ENCODE results near the gene ACOT7. TPM values are rescaled to one million over a fixed set of nuclear protein-coding genes. Genes with fewer than 3 reads are reported as not detected.

The ACOT7 gene
- total RNA-seq, 1 experiment from 2014 or later = 120 TPM

- no peak for TF ChIP-seq CTCF (IDR thresholded peaks at IDR 0.05)
- no peak for TF ChIP-seq TCF7L2 (IDR thresholded peaks at IDR 0.05; ENCODE audit: low read depth, low read length)
- no peak for TF ChIP-seq REST (IDR thresholded peaks at IDR 0.05; ENCODE audit: insufficient read depth in 1 of 2, low read depth in 2 of 2, low read length in 1 of 2)
- no peak for TF ChIP-seq POLR2AphosphoS5 (IDR thresholded peaks at IDR 0.05; ENCODE audit: low read depth, low read length)
- no peak for TF ChIP-seq SIN3A (IDR thresholded peaks at IDR 0.05; ENCODE audit: borderline replicate concordance, insufficient read depth, low read depth, low read length)
- CTCF ChIA-PET = no interaction called here
- in situ Hi-C loops (cut with HindIII; ENCODE audit: low pct_unique_long_range_greater_than_20kb, low sequenced_read_pairs) = no loop called here
Observed at GRCh38 chr1:6274102-6274501, 119.5 kb downstream of the ACOT7 start.

DNA sequence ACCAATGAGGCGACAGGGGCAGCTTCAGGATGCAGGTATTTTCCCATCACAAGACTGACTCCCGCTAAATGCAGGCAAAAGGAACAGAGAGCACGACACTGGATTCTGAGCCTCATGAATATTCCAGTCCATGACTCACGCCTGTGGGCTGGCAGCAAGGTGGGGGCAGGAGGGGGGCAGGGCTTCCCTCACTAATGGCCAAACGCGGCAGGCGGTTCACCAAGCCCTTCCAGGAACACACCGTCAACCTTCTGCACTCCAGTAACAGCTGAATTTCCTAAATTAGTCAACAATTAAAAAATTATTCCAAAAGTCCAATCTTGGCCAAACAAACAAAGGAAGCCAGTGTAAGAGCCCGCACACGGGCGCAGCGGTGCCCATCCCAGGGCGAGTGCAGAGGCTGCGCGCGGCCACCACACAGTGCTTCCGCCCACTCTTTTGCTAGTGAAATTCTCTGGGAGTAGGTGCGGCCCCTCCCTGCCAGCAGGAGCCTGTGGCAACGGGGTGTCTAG lies 120.1 kb downstream of the ACOT7 start:
- TF ChIP-seq POLR2AphosphoS5 (IDR thresholded peaks at IDR 0.05; ENCODE audit: low read depth, low read length) (no peak), TCF7L2 (IDR thresholded peaks at IDR 0.05; ENCODE audit: low read depth, low read length) (no peak), SIN3A (IDR thresholded peaks at IDR 0.05; ENCODE audit: borderline replicate concordance, insufficient read depth, low read depth, low read length) (no peak), CTCF (IDR thresholded peaks at IDR 0.05) (no peak), REST (IDR thresholded peaks at IDR 0.05; ENCODE audit: insufficient read depth in 1 of 2, low read depth in 2 of 2, low read length in 1 of 2) (no peak)
- BruUV-seq (replicated peaks) = no TSS peak
- Histone ChIP-seq H3K9me3 (ENCODE audit: control insufficient read depth, insufficient read depth, low read depth, low read length) (no peaks in the 10 kb centered on the region), H3K27me3 (ENCODE audit: control insufficient read depth, insufficient read depth, low read length) (no peaks in the 10 kb centered on the region), H3K27ac (ENCODE audit: low read length) (no peak overlapping the region), H3K36me3 (ENCODE audit: control insufficient read depth, insufficient read depth, low read length) (no peaks in the 10 kb centered on the region), H3K4me1 (ENCODE audit: control insufficient read depth, insufficient read depth, low read length) (no peaks in the 10 kb centered on the region), H3K4me3 (ENCODE audit: low read depth in 2 of 2, low read length in 2 of 2) (no peak overlapping the region)
- intact Hi-C loops (cut with micrococcal nuclease; ENCODE audit: unreplicated experiment) = no loop called here
- ChIA-PET CTCF (no interaction called here), POLR2A (no interaction called here)
- DNase-seq (ENCODE audit: low read depth, low spot score) = no peak
- in situ Hi-C loops (cut with HindIII; ENCODE audit: low pct_unique_long_range_greater_than_20kb, low sequenced_read_pairs) = no loop called here
- no peak for ATAC-seq

More at GRCh38 chr1:6274102-6274501, 119.5 kb downstream of the ACOT7 start:
- no peaks in the 10 kb centered on the region for H3K4me1 ChIP-seq (ENCODE audit: control insufficient read depth, insufficient read depth, low read length)
- no peak overlapping the region for H3K27ac ChIP-seq (ENCODE audit: low read length)
- H3K4me3 ChIP-seq (ENCODE audit: low read depth in 2 of 2, low read length in 2 of 2) = no peak overlapping the region
- DNase-seq (ENCODE audit: low read depth, low spot score) (no peak), ATAC-seq (no peak)
- intact Hi-C loops (cut with micrococcal nuclease; ENCODE audit: unreplicated experiment) = no loop called here
- H3K36me3 ChIP-seq (ENCODE audit: control insufficient read depth, insufficient read depth, low read length) = no peaks in the 10 kb centered on the region
- no peaks in the 10 kb centered on the region for H3K27me3 ChIP-seq (ENCODE audit: control insufficient read depth, insufficient read depth, low read length)
- H3K9me3 ChIP-seq (ENCODE audit: control insufficient read depth, insufficient read depth, low read depth, low read length) = no peaks in the 10 kb centered on the region
- POLR2A ChIA-PET = no interaction called here
- no TSS peak for BruUV-seq (replicated peaks)

Data from Panc1 (cell line).